NCI-H524 treated with DMSO at 0.1 percent for 48 hours (cell line): Measurements from ENCODE around the gene SRC.

Experiments
- DNase-seq: peaks from one replicate; lab custom pipeline; 2025; lab: John Stamatoyannopoulos, UW

Gene SRC

GRCh38 chr20:37426978-37427377 is 81.0 kb downstream of the SRC start:
- DNase-seq = no peak

GRCh38 chr20:37430044-37430443 is 84.1 kb downstream of the SRC start:
- no peak for DNase-seq

- DNase-seq = no peak
Observed at GRCh38 chr20:37430778-37431460, 85.0 kb downstream of the SRC start.

- DNase-seq = no peak
Observed at GRCh38 chr20:37431786-37432185, 85.8 kb downstream of the SRC start.

- no peak for DNase-seq
Observed at GRCh38 chr20:37432606-37433005, 86.7 kb downstream of the SRC start.

- DNase-seq = no peak
Observed at GRCh38 chr20:37435607-37436006, 89.7 kb downstream of the SRC start.

- no peak for DNase-seq
Observed at GRCh38 chr20:37436527-37437186, 90.7 kb downstream of the SRC start.

GRCh38 chr20:37437676-37438075 is 91.7 kb downstream of the SRC start:
- no peak for DNase-seq

GRCh38 chr20:37438464-37439222 is 92.7 kb downstream of the SRC start:
- no peak for DNase-seq

- no peak for DNase-seq
Observed at GRCh38 chr20:37439223-37439933, 93.4 kb downstream of the SRC start.

GRCh38 chr20:37441023-37441422 is 95.1 kb downstream of the SRC start:
- DNase-seq = no peak

- DNase-seq = no peak
Observed at GRCh38 chr20:37442547-37442946, 96.6 kb downstream of the SRC start.

GRCh38 chr20:37442986-37443385 is 97.0 kb downstream of the SRC start:
- DNase-seq = no peak

GRCh38 chr20:37443596-37443995 is 97.7 kb downstream of the SRC start:
- DNase-seq = no peak

- no peak for DNase-seq
Observed at GRCh38 chr20:37445041-37445440, 99.1 kb downstream of the SRC start.

- DNase-seq = no peak
Observed at GRCh38 chr20:37446286-37447032, 100.5 kb downstream of the SRC start.

GRCh38 chr20:37447688-37448087 is 101.7 kb downstream of the SRC start:
- no peak for DNase-seq

GRCh38 chr20:37449276-37449675 is 103.3 kb downstream of the SRC start:
- no peak for DNase-seq

- no peak for DNase-seq
Observed at GRCh38 chr20:37450344-37450743, 104.4 kb downstream of the SRC start.

GRCh38 chr20:37451616-37452015 is 105.7 kb downstream of the SRC start:
- no peak for DNase-seq

- DNase-seq = no peak
Observed at GRCh38 chr20:37452236-37452635, 106.3 kb downstream of the SRC start.

GRCh38 chr20:37453288-37453687 is 107.3 kb downstream of the SRC start:
- no peak for DNase-seq
